ENCODE results near the gene FBXW11. TPM values are rescaled to one million over a fixed set of nuclear protein-coding genes. Genes with fewer than 3 reads are reported as not detected.
A peak's percentile ranks its signal among the peaks of the same experiment; 100 is the strongest.
"Not testable (repeated sequence)": the region's sequence is repeated elsewhere in the genome, so short reads cannot be mapped to it uniquely, and the experiment has no call there.

FBXW11 gene
- total RNA-seq, 1 donor from 2014 or later: 61.4 TPM

GRCh38 chr5:171913987-171914273 lies 92.5 kb downstream of the FBXW11 start:
- DNase-seq (ENCODE audit: low spot score): no peak

GRCh38 chr5:171911152-171911551 lies 95.3 kb downstream of the FBXW11 start:
- DNase-seq (ENCODE audit: low spot score): no peak

- DNase-seq (ENCODE audit: low spot score): no peak
These were observed 97.8 kb downstream of the FBXW11 start for GRCh38 chr5:171908638-171909037.

- DNase-seq (ENCODE audit: low spot score): peak; percentile 82
These were observed 98.6 kb downstream of the FBXW11 start for GRCh38 chr5:171907725-171908343.

GRCh38 chr5:171906703-171907590 lies 99.5 kb downstream of the FBXW11 start:
- no peak for DNase-seq (ENCODE audit: low spot score)

- DNase-seq (ENCODE audit: low spot score): no peak
These were observed 100.3 kb downstream of the FBXW11 start for GRCh38 chr5:171906066-171906570.

- no peak for DNase-seq (ENCODE audit: low spot score)
These were observed 101.6 kb downstream of the FBXW11 start for GRCh38 chr5:171904886-171905285.

GRCh38 chr5:171901764-171902163 lies 104.7 kb downstream of the FBXW11 start:
- no peak for DNase-seq (ENCODE audit: low spot score)

- DNase-seq (ENCODE audit: low spot score): no peak
These were observed 106.6 kb downstream of the FBXW11 start for GRCh38 chr5:171899792-171900191.

GRCh38 chr5:171898879-171899278 lies 107.6 kb downstream of the FBXW11 start:
- DNase-seq (ENCODE audit: low spot score): no peak

GRCh38 chr5:171898386-171898785 lies 108.1 kb downstream of the FBXW11 start:
- DNase-seq (ENCODE audit: low spot score): no peak

- no peak for DNase-seq (ENCODE audit: low spot score)
These were observed 109.2 kb downstream of the FBXW11 start for GRCh38 chr5:171897231-171897630.

- no peak for DNase-seq (ENCODE audit: low spot score)
These were observed 111.4 kb downstream of the FBXW11 start for GRCh38 chr5:171895081-171895480.

- DNase-seq (ENCODE audit: low spot score): peak; percentile 52
These were observed 113.0 kb downstream of the FBXW11 start for GRCh38 chr5:171893290-171893886.

- DNase-seq (ENCODE audit: low spot score): no peak
These were observed 114.8 kb downstream of the FBXW11 start for GRCh38 chr5:171891595-171891994.

- DNase-seq (ENCODE audit: low spot score): no peak
These were observed 115.3 kb downstream of the FBXW11 start for GRCh38 chr5:171891150-171891549.

GRCh38 chr5:171888051-171888481 lies 118.4 kb downstream of the FBXW11 start:
- peak; percentile 90 for DNase-seq (ENCODE audit: low spot score)

- not testable (repeated sequence) for DNase-seq (ENCODE audit: low spot score)
These were observed 120.4 kb downstream of the FBXW11 start for GRCh38 chr5:171886037-171886436.

- no peak for DNase-seq (ENCODE audit: low spot score)
These were observed 124.3 kb downstream of the FBXW11 start for GRCh38 chr5:171882118-171882517.

- no peak for DNase-seq (ENCODE audit: low spot score)
These were observed 132.2 kb downstream of the FBXW11 start for GRCh38 chr5:171874234-171874633.

- no peak for DNase-seq (ENCODE audit: low spot score)
These were observed 133.8 kb downstream of the FBXW11 start for GRCh38 chr5:171872666-171873065.

- DNase-seq (ENCODE audit: low spot score): no peak
These were observed 134.7 kb downstream of the FBXW11 start for GRCh38 chr5:171871711-171872110.

GRCh38 chr5:171869956-171870355 lies 136.5 kb downstream of the FBXW11 start:
- no peak for DNase-seq (ENCODE audit: low spot score)

All from umbilical cord (tissue), 2 donors.